HG03354 (cell line): ENCODE data around the gene HACE1.
"Not testable (repeated sequence)": the region's sequence is repeated elsewhere in the genome, so short reads cannot be mapped to it uniquely, and the experiment has no call there.

Source experiments
- ATAC-seq: cut with Tn5 transposase; IDR thresholded peaks from one replicate; pipeline ENCODE4 v1.9.1; 2021; ENCODE audit warnings: mild to moderate bottlenecking; ENCODE audit not compliant: unreplicated experiment, poor library complexity, severe bottlenecking

Gene HACE1

DNA sequence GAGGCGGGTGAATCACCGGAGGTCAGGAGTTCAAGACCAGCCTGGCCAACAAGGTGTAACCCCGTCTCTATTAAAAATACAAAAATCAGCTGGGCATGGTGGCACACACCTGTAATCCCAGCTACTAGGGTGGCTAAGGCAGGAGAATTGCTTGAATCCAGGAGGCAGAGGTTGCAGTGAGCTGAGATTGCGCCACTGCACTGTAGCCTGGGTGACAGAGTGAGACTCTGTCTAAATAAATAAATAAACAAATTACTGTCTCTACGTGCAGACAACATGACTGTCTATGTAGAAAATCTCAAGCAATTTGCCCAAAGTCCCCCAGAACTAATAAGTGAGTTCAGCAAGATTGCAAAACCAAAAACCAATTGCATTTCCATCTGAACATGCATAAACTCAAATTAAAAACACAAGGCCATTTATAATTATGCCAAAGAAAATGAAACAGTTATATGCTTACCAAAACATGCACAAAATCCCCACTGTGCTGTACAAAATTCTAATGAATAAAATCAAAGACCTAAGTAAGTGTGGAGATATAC, 23.2 kb downstream of the HACE1 start:
- ATAC-seq: not testable (repeated sequence)

DNA sequence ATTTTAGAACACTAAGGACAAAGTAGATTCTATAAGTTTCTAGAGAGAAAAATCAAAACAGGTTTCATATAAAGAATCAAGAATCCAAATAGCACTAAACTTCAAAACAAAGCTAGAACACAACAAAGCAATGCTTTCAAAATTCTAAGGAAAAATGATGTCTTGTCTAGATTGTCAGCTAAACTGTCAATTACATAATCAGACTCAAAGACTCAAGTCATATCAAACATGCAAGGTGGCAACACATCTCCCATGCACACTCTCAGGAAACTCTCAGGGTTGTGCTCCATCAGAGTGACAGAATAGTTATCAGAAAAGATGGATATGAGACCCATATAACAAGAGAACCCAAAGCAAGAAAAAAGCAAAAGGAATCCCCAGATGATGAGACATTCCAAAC, 23.9 kb downstream of the HACE1 start:
- no peak for ATAC-seq

- no peak for ATAC-seq
These were observed 30.3 kb downstream of the HACE1 start for GRCh38 chr6:104829183-104829958.

GRCh38 chr6:104828478-104828877, 31.2 kb downstream of the HACE1 start:
- ATAC-seq: no peak

GRCh38 chr6:104820820-104821219, 38.9 kb downstream of the HACE1 start:
- ATAC-seq: not testable (repeated sequence)

GRCh38 chr6:104816125-104816524, 43.6 kb downstream of the HACE1 start:
- ATAC-seq: no peak

GRCh38 chr6:104814743-104815142, 45.0 kb downstream of the HACE1 start:
- ATAC-seq: no peak

- no peak for ATAC-seq
These were observed 46.2 kb downstream of the HACE1 start for GRCh38 chr6:104813552-104813951.

GRCh38 chr6:104809116-104809515, 50.6 kb downstream of the HACE1 start:
- ATAC-seq: no peak

- not testable (repeated sequence) for ATAC-seq
These were observed 54.4 kb downstream of the HACE1 start for GRCh38 chr6:104805335-104805734.

DNA sequence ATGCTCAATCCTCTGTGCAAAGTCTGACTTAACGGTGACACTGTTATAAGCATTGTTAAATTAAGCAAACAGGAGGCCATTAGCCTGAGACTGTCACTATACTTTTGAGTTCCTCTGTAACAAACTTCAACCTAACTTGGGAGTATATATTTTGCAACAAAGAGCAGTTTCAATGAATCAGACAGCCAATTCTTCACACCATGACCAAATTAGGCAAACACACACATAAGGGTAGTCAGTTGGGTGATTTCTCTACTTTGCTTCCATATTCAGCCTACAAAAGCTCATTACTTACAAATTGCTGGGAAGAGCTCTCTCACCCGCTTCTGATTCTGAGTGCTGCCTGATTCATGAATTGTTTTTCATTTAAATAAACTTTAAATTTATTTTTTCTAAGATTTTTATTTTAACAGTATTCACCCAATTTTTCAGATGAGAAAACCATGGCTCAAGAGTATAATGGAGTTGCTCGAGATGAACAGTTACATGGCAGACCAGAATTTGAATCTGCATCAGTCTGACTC, 60.5 kb downstream of the HACE1 start:
- no peak for ATAC-seq

- no peak for ATAC-seq
These were observed 63.5 kb downstream of the HACE1 start for GRCh38 chr6:104796031-104796785.

GRCh38 chr6:104795363-104795762, 64.4 kb downstream of the HACE1 start:
- ATAC-seq: no peak

DNA sequence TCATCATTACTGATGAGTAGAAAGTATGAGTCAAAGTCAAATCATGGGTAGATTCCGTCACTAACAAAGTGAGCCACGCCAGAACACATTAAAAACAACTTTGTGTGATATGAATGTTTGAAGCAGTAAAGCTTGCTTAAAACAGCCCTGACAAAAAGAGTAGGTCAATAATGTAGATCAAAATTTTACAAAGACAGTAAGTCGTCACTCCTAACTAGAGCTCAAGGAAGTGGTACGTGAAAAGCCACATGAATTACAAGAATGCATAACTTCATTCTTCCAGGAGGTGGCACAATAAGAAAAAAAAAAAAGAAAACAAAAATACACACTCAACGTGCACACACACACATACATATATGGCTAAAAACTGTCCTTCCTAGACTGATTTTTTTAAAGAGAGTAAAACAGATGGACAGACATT, 69.9 kb downstream of the HACE1 start:
- peak; percentile 90 for ATAC-seq

DNA sequence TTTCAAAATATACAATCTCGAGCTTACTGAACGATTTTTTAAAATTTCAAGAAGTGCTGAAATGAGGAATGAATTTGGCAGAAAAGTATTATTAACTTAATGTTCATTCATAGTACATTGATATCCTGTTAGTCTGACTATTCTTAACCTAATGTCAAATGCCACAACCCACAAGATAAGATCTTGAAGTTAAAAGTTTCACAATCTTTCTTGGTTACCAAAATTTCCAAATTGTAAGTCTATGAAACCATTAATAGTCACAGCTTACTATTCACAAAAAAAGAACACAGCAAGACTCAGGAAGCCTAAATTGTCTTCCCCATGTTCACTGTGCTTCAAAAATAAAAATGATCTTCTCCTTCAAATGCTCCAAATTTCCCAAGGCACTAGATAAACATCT, 71.3 kb downstream of the HACE1 start:
- no peak for ATAC-seq

GRCh38 chr6:104787305-104787704, 72.4 kb downstream of the HACE1 start:
- ATAC-seq: no peak

DNA sequence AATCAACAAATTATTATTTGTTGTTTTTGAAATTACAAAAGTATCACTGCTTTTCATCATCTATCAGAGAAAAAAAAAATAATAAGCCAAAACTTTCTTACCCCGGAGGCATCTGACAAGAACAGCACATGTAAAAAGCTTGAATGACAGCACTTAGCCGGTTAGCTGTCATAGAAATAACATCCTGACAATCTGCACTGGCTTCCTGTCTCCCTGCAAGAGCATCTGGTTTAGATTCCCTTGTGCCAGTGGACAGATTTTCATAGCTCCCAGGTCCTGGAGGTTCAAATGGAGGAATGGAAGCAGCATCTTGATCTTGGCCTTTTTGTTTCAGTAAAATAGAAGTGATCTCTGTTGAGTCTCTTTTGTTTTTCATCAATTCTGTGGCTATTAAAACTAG, 74.8 kb downstream of the HACE1 start:
- no peak for ATAC-seq

GRCh38 chr6:104771258-104771832, 88.4 kb downstream of the HACE1 start:
- peak; percentile 85 for ATAC-seq

DNA sequence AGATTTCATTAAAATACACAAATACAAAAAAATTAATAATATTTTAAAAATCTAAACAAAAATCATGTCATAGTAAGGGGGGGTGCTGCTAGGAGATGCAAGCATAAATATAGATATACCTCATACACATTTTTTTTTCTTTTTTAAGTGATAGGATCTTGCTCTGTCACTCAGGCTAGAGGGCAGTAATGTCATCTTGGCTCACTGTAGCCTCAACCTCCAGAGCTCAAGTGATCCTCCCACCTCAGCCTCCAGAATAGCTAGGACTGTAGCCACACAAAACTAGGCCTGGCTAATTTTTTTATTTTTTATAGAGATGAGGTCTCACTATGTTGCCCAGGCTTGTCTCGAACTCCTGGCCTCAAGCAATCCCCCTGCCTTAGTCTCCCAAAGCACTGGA, 90.8 kb downstream of the HACE1 start:
- no peak for ATAC-seq

GRCh38 chr6:104766595-104766994, 93.1 kb downstream of the HACE1 start:
- no peak for ATAC-seq
